GM12865 (cell line): ENCODE results near the gene STAT5B.

Source experiments
- DNase-seq: peaks from one replicate; pipeline ENCODE4 v3.0.0; 2010; ENCODE audit warnings: low read depth
- H3K4me3 ChIP-seq: 2 replicates; pipeline ENCODE4 v1.5.1; 2011; ENCODE audit warnings: mild to moderate bottlenecking, low read depth, low read length, control low read depth
- CTCF ChIP-seq: IDR thresholded peaks from 2 replicates; pipeline ENCODE4 v1.5.1; 2011; ENCODE audit warnings: low read length, control low read depth, low read depth, inconsistent platforms; ENCODE audit not compliant: insufficient read depth; ENCODE audit errors: missing control alignments

STAT5B gene

DNA sequence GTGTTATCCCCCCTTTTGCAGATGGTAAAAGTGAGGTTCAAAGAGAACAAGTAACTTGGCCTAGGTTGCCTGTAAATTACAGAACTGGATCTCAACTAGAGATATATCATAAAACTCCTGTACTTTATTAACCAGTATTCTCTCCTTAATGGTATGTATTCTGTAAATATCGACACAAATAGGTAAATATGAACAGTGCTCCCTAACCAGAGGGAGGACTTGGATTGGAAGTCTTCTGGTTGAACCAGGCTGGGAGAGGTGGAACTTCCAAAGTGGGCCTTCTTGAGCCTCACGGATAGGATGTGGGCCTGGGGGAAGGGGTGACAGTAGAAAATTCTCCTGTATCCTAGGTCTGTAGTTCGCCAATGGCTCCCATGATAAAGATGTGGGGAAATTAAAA lies 19.8 kb upstream of the STAT5B start:
- DNase-seq, result no peak
- no peak overlapping the region for H3K4me3 ChIP-seq
- TF ChIP-seq CTCF, result no peak

DNA sequence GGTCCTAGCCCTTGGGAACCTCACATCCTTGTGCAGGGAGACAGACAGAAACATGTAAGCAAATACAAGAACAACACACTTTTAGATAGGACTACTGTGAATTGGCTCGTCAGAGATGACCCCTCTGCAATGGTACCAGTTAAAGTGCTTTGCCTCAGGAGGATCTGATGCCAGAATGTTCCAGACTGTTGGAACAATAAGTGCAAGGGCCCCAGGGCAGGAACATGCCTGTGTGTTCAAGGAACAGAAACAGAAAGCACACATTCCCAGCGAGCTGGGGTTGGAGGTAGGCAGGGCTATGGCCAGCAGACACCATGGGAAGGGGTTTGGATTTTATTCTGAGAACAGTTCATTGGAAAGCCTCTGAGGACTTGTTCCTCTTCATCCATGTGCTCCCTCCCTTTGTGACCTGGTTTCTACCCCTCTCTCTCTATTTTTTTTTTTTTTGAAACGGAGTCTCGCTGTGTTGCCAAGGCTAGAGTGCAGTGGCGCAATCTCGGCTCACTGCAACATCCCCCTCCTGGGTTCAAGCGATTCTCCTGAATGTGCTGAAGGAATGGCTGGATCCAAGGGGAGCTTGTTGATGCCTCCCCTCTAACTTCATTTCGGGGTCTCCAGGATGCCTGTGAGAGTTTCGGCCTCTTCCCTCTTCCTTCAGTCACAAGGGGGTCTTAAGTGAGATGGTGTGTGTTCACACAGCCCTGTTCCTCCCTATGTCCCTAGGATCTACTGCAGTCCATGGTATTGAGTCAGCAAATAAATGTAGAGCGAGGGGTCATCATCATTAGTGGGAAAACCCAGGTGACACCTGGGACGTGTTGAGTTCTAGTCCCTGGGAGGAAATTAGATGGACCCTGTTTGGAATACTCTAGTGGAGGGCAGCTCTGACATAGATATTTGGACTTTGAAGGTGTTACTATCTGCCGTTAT lies 18.5 kb upstream of the STAT5B start:
- H3K4me3 ChIP-seq, result no peak overlapping the region
- no peak for TF ChIP-seq CTCF
- no peak for DNase-seq

DNA sequence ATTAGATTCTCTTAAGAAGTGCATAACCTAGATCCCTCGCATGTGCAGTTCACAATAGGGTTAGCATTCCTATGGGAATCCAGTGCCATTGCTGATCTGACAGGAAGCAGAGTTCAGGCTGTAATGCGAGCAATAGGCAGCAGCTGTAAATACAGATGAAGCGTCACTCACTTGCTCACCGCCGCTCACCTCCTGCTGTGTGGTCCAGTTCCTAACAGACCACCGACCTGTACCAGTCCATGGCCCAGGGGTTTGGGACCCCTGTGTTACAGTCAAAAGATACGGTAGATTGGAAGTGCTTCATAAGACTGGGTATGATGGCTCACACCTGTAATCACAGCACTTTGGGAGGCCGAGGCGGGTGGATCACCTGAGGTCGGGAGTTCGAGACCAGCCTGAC lies 14.9 kb upstream of the STAT5B start:
- no peak for DNase-seq
- no peak for TF ChIP-seq CTCF
- H3K4me3 ChIP-seq, result no peak overlapping the region

DNA sequence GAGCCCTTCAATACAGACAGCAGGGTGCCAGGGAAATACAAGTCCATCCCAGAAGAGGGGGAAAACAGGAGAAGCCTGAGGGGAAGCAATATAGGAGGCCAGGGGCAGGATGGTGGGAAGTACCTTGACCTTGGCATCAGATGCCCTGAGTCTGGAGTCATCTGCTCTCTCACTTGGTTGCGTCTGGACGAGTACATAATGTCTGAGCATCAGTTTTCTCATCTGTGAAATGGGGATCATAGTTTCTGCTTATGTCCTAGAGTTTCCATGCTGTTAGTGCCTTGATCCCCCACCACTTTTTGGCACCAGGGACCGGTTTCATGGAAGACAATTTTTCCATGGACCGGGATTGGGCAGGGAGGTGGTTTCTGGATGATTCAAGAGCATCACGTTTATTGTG lies 14.4 kb upstream of the STAT5B start:
- no peak for DNase-seq
- 0 out of 2 replicates have a peak overlapping the region, but pooled peaks have one; percentile 1 for H3K4me3 ChIP-seq
- no peak for TF ChIP-seq CTCF

DNA sequence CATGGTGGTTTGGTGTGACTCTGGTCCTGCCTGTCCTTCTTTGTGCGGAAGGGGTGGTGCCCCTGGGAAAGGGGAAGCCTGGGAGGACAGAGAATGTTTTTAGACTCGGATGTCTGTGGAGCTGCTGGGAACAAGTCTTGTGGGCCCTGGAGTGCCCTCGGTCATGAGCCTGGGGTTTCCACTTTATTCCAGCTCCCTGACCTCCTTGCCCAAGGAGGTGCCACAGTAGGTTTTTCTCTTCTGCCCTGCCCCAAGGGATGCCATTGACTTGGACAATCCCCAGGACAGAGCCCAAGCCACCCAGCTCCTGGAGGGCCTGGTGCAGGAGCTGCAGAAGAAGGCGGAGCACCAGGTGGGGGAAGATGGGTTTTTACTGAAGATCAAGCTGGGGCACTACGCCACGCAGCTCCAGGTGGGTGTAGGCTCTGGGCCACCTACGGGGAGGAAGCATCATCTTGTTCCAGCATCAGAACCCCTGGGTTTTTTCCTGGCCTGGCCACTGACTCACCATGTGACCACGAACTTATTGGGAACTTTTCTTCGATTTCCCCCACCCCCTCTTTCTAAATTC lies 13.5 kb upstream of the STAT5B start:
- no peak for TF ChIP-seq CTCF
- no peak for DNase-seq
- peak overlapping the region; percentile 85 for H3K4me3 ChIP-seq

- TF ChIP-seq CTCF, result no peak
- DNase-seq, result peak; percentile 58
- H3K4me3 ChIP-seq, result peak overlapping the region; percentile 85
Measured at GRCh38 chr17:42288803-42289610, 12.8 kb upstream of the STAT5B start.
